Sigmoid colon (tissue), 7 donors: ENCODE results near the gene PRKN. TPM values are rescaled to one million over a fixed set of nuclear protein-coding genes. Genes with fewer than 3 reads are reported as not detected.
"Not testable (repeated sequence)": the region's sequence is repeated elsewhere in the genome, so short reads cannot be mapped to it uniquely, and the experiment has no call there.

Source experiments
- DNase-seq: peaks from one replicate; pipeline ENCODE4 v3.0.0-alpha.2; 2019
- H3K27ac ChIP-seq, 4 donors: fragments of 200-600 bp; sonication (generic); one replicate each; pipeline ENCODE4 v1.5.1; 2016 to 2019; ENCODE audit warnings: mild to moderate bottlenecking in 1 of 4
- H3K27me3 ChIP-seq, 3 donors: fragments of 200-600 bp; sonication (generic); one replicate each; pipeline ENCODE4 v1.5.1; 2019; ENCODE audit warnings: mild to moderate bottlenecking in 1 of 3
- H3K36me3 ChIP-seq, 4 donors: fragments of 200-600 bp; sonication (generic); one replicate each; pipeline ENCODE4 v1.5.1; 2016 to 2019
- H3K4me1 ChIP-seq, 4 donors: fragments of 200-600 bp; sonication (generic); one replicate each; pipeline ENCODE4 v1.5.1; 2017 to 2019
- H3K4me3 ChIP-seq, 4 donors: fragments of 200-600 bp; sonication (generic); one replicate each; pipeline ENCODE4 v1.5.1; 2017 to 2019; ENCODE audit warnings: mild to moderate bottlenecking in 2 of 4, moderate library complexity in 1 of 4
- H3K9me3 ChIP-seq, 4 donors: fragments of 200-600 bp in 3 of 4; sonication (generic) in 3 of 4; one replicate each; pipeline versions ENCODE4 v1.5.1 to v1.6.1; 2013 to 2019
- CTCF ChIP-seq, 4 experiments: fragments of 450-650 bp in 3 of 4; fragments of 200-600 bp in 1 of 4; IDR thresholded peaks; one replicate each; pipeline ENCODE4 v1.5.1; 2016 to 2019; ENCODE audit warnings: antibody characterized with exemption in 4 of 4, mild to moderate bottlenecking in 3 of 4, moderate library complexity in 2 of 4
- EP300 ChIP-seq, 4 donors: sonication (generic); formaldehyde crosslinking; IDR thresholded peaks; one replicate each; pipeline ENCODE4 v1.6.1; 2017; ENCODE audit warnings: antibody characterized with exemption in 4 of 4
- POLR2A ChIP-seq, 2 donors: fragments of 450-650 bp; IDR thresholded peaks; one replicate each; pipeline ENCODE4 v1.6.1; 2016; ENCODE audit warnings: antibody characterized with exemption in 2 of 2, mild to moderate bottlenecking in 2 of 2, moderate library complexity in 2 of 2
- POLR2AphosphoS5 ChIP-seq, 4 donors: sonication (generic); formaldehyde crosslinking; IDR thresholded peaks; one replicate each; pipeline ENCODE4 v1.6.1; 2017; ENCODE audit warnings: antibody characterized with exemption in 4 of 4
- WGBS, 2 donors: extraction: QIAGEN DNeasy Blood & Tissue Kit; methylation state at CpG; one replicate each; pipeline ENCODE4 v1.1.7; 2013; 5-methylcytosine and 5-hydroxymethylcytosine counted together
- intact Hi-C: fragments of 100-400 bp; cut with DNase I; formaldehyde crosslinking; loops from one replicate; pipeline ENCODE4 v1.15.1; 2023
- polyA plus RNA-seq, 3 donors: library from polyadenylated mRNA; stranded (reverse); fragments of 200-250 nt; gene quantifications; one replicate each; pipeline ENCODE4 v1.2.3, GENCODE V29; 2013
- total RNA-seq, 4 donors: library from RNA; depleted of rRNA; stranded (reverse); fragments of >200 nt; gene quantifications; one replicate each; pipeline ENCODE4 v1.1.0, GENCODE V29; 2016
- donor health status: healthy with polysubstance abuse.
- donor health status: Bipolar disorder and iron deficiency.
- donor health status: healthy.

The PRKN gene
- total and polyA plus RNA-seq, 7 donors, result 0.38 to 173 (median 9.7) TPM

GRCh38 chr6:161498881-161499280, 1228.7 kb downstream of the PRKN start:
- Histone ChIP-seq H3K4me1 (no peaks in the 10 kb centered on the region), H3K36me3 (no peaks in the 10 kb centered on the region), H3K4me3 (no peak overlapping the region), H3K27me3 (no peaks in the 10 kb centered on the region), H3K9me3 (no peaks in the 10 kb centered on the region), H3K27ac (no peak overlapping the region)
- intact Hi-C loops, result no loop called here
- no peak for DNase-seq
- 65 to 88% methylated on average over 4 of the region's 4 CpGs for WGBS, 2 donors
- no peak for TF ChIP-seq EP300 (IDR thresholded peaks at IDR 0.05)
- no peak for TF ChIP-seq POLR2A (IDR thresholded peaks at IDR 0.05)
- TF ChIP-seq CTCF (IDR thresholded peaks at IDR 0.05), result no peak
- no peak for TF ChIP-seq POLR2AphosphoS5 (IDR thresholded peaks at IDR 0.05)

- no peaks in the 10 kb centered on the region for H3K36me3 ChIP-seq
- H3K4me3 ChIP-seq, result no peak overlapping the region
- WGBS, 2 donors, result 50 to 74% methylated on average over 7 of the region's 7 CpGs
- H3K4me1 ChIP-seq, result no peaks in the 10 kb centered on the region
- intact Hi-C loops, result no loop called here
- no peak for DNase-seq
- no peaks in the 10 kb centered on the region for H3K9me3 ChIP-seq
- H3K27me3 ChIP-seq, result no peaks in the 10 kb centered on the region
- TF ChIP-seq EP300 (IDR thresholded peaks at IDR 0.05), result no peak
- TF ChIP-seq POLR2AphosphoS5 (IDR thresholded peaks at IDR 0.05), result no peak
- no peak overlapping the region for H3K27ac ChIP-seq
Measured at GRCh38 chr6:161498359-161498758, 1229.2 kb downstream of the PRKN start.

DNA sequence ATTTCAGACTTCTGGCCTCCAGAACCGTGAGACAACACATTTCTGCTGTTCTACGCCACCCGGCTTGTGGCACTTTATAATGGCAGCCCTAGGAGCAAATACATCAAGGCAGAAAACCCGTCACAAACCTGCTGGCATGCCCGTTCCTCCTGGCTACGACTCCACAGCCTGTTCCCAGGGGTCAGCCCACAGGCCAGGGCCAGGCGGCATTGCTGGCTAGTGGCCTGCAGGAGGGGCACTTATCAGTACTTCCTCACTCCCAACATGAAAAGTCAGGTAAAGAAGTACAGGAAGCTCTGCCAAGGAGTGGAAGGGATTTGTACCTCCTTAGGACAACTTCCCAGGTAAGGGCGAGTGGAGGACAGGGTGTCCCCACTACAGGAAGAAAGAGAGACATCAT, 1230.6 kb downstream of the PRKN start:
- TF ChIP-seq POLR2AphosphoS5 (IDR thresholded peaks at IDR 0.05) (no peak), POLR2A (IDR thresholded peaks at IDR 0.05) (no peak), CTCF (IDR thresholded peaks at IDR 0.05) (no peak), EP300 (IDR thresholded peaks at IDR 0.05) (no peak)
- no peak overlapping the region for H3K27ac ChIP-seq
- intact Hi-C loops, result no loop called here

DNA sequence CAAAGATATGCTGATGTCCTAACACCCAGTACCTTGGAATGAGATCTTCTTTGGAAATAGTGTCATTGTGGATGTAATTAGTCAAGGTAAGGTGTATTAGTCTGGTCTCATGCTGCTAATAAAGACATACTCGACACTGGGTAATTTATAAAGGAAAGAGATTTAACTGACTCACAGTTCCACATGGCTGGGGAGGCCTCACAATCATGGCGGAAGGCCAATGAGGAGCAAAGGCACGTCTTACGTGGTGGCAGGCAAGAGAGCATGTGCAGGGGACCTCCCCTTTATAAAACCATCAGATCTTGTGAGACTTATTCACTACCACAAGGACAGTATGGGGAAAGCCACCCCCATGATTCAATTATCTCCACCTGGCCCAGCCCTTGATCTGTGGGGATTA, 1231.3 kb downstream of the PRKN start:
- H3K4me1 ChIP-seq, H3K27ac ChIP-seq, DNase-seq, H3K36me3 ChIP-seq, intact Hi-C loops, H3K4me3 ChIP-seq, H3K27me3 ChIP-seq, H3K9me3 ChIP-seq: not testable (repeated sequence)
- 88 to 92% methylated on average over 4 of the region's 4 CpGs for WGBS, 2 donors

More for the DNA sequence above, 1230.6 kb downstream of the PRKN start:
- no peak overlapping the region for H3K4me3 ChIP-seq
- WGBS, 2 donors, result 74 to 88% methylated on average over 8 of the region's 8 CpGs
- DNase-seq, result no peak
- no peaks in the 10 kb centered on the region for H3K27me3 ChIP-seq
- H3K4me1 ChIP-seq, result no peaks in the 10 kb centered on the region
- no peaks in the 10 kb centered on the region for H3K9me3 ChIP-seq
- H3K36me3 ChIP-seq, result no peaks in the 10 kb centered on the region

GRCh38 chr6:161494566-161494965, 1233.0 kb downstream of the PRKN start:
- Histone ChIP-seq H3K27ac (no peak overlapping the region), H3K36me3 (no peaks in the 10 kb centered on the region), H3K4me3 (no peak overlapping the region), H3K9me3 (no peaks in the 10 kb centered on the region), H3K27me3 (no peaks in the 10 kb centered on the region), H3K4me1 (no peaks in the 10 kb centered on the region)
- 71 to 76% methylated on average over 7 of the region's 7 CpGs for WGBS, 2 donors
- TF ChIP-seq POLR2A (IDR thresholded peaks at IDR 0.05) (no peak), EP300 (IDR thresholded peaks at IDR 0.05) (no peak), CTCF (IDR thresholded peaks at IDR 0.05) (no peak), POLR2AphosphoS5 (IDR thresholded peaks at IDR 0.05) (no peak)
- intact Hi-C loops, result no loop called here
- no peak for DNase-seq

- H3K36me3 ChIP-seq, result no peaks in the 10 kb centered on the region
- no peak overlapping the region for H3K27ac ChIP-seq
- WGBS, 2 donors, result 77 to 84% methylated on average over 13 of the region's 13 CpGs
- intact Hi-C loops, result no loop called here
- DNase-seq, result no peak
- H3K27me3 ChIP-seq, result no peaks in the 10 kb centered on the region
- no peaks in the 10 kb centered on the region for H3K4me1 ChIP-seq
- no peak for TF ChIP-seq POLR2A (IDR thresholded peaks at IDR 0.05)
- no peak for TF ChIP-seq EP300 (IDR thresholded peaks at IDR 0.05)
- TF ChIP-seq POLR2AphosphoS5 (IDR thresholded peaks at IDR 0.05), result no peak
- TF ChIP-seq CTCF (IDR thresholded peaks at IDR 0.05), result no peak
- H3K9me3 ChIP-seq, result no peaks in the 10 kb centered on the region
- H3K4me3 ChIP-seq, result no peak overlapping the region
Measured at GRCh38 chr6:161493576-161494118, 1233.9 kb downstream of the PRKN start.
